ENCODE results near the gene KCND2.

Gene KCND2

DNA sequence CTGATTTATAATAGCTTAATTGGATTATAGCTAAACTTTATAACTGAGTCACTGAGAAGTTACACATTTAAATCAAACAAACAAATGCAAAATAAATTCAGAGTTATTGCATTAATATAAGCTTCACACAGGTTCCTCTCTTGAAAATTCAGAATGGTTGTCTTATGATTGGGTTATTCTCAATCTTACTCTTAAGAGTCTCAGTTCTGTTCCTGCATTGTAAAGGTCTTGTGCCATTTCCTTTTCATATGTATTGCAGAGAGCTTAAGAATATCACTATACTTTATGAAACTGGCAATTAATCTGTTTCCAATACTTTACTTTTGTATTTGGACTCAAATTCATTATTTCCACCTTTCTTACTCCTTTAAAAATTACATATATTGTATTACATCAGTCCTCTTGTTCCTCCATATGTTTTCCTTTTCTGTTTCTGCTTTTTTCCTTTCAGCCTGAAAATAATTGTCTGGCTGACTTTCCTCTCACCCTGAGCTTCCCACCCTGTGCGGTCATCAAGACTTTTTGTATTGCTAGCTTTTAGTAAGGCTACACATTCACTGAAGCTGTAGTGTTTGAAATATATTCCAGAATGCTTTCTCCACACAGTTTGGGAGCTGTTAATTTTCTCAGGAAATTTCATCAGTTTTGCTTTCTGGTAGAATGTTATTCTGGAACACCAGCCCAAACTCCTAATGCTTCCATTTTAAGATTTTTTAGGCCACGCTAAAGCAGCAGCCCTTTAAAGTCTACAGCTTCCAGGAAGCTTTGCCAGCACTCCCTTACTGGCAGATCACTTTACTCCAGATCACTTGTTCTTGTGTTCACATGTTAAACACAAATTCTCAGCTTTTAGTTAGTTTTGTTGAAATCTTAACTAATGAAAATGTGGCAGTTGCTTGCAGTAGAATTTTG is 139.4 kb downstream of the KCND2 start:
- DNase-seq (ENCODE audit: low spot score): no peak

DNA sequence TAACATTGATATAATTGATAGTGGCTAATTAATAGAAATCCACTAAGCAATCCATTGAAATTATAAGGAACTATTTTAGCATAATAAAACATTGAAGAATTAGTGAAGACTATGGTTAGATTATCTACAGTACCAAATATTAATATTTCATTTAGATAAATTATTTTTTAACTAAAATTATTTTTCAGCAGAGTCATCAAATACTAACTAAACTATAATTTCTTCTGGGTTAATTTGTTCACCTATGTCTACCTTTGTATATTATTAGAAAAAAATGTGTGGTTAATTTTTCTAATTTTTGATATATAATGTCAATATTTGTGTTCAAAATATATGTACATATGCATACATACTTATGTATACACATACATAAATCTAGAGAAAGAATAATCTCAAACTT is 140.2 kb downstream of the KCND2 start:
- no peak for DNase-seq (ENCODE audit: low spot score)

DNA sequence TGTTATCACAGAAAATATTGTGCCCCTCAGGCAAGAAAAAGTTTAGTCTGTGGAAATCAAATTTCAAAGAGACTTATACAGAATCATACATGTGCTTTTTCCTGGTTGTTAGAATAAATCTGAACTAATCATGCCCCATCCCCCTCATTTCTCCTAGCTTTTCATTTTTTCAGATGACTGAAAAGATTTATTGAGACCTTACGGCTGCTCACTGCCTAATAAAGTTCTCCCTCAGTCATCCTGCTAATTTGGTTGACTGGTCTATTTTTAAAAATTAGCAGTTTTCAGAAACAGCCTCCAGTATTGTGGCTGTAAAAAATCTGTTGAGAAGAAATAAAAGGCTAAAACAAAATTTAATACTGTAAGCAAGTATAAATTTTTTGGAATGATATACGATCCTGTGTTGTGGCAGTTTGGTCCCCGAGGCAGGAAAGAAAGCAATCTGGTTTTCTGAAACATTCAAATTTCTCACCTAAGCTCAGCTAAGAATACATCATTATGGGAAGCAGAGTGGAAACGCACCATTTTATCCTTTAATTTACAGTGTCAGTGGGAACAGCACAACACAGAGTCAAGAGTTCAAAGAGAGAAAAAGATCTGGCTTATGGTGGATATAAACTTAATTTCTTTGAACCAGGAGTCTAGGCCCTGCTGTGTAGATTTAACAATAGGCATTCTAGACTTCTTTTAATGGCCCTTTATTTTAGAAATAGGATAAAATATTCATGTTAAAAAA is 144.4 kb downstream of the KCND2 start:
- no peak for DNase-seq (ENCODE audit: low spot score)

DNA sequence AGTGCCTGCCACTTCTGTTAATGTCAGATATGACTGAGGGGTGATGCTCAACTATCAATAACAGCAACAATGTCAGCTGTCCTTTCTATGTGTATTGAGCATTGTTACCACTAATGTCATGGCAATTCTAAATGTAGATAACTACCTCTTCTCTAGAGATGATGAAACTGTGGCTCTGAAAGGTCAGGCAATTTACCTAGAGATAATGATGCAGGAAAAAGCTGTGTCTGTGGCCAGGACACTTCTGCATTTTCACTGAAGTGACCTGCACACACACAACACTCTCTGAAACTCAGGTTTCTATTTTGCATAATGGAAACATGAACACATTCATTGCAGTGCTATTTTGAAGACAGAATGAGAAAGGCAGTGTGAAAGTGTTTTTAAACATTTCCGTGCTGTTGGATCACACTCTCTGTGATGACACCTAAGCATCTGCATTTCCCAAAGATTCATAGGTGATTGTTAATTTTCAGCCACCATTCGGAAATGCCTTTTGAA is 148.2 kb downstream of the KCND2 start:
- DNase-seq (ENCODE audit: low spot score): no peak

DNA sequence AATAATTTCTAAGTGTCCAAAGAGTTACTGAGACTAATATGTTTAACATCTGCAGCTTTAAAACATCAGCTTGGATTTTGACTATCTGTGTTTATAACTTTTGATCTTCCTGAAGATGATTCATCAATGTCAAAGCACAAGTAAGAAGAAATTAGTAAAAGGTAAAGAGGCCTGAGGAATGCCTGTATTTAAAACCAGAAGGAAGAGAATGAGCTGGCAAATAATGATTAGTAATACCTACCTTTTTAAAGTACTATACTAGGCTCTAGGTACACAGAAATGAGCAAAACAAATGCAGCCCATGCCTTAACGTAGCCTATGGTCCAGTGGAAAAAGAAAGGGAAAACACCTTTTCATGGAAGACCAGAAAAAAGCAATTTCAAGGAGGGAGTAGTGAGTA is 158.0 kb downstream of the KCND2 start:
- no peak for DNase-seq (ENCODE audit: low spot score)

DNA sequence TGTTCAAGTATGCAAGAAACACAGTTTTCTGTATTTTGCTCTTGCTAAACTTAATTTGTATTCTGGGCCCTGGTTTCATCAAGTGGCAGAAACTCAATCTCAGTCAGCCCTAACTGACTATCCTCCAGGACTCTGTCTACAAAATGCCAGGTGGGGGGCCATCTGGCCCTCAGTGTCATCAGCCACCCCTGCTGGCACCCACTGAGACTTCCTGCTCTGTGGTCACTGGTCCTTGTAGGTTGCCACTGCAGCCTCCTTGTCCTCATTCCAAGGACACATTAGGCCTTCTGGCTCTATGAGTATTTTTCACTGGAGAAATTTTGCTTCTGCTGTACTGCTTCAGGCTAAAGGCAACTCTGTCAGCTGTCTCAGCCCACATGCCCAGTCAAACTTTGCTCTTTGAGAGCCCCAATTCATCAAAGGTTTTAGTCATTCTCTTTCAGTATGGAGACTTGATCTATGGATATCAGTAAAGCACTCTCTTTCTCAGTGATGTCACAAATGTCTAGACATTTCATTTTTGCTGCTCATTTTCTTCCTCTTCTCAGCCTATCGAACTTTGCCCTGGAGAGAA is 163.6 kb downstream of the KCND2 start:
- no peak for DNase-seq (ENCODE audit: low spot score)

DNA sequence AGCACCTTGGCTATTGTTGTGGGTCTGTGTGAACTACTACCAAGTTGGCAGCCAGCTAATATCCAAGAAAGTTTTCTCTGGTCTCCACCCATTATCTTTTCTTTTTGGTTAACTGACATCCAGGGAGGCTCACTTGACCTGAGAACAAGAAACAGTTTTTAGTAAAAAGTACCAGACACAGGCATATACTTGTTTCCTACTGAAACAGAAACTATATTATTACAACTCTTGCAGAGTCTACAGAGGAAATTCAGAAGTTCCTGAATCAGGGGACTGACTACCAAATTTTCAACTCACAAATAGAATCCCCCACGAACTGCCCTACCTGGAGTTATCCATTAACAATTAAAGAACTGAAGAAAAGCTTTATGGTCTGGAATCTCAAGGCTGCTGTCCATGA is 168.9 kb downstream of the KCND2 start:
- no peak for DNase-seq (ENCODE audit: low spot score)

DNA sequence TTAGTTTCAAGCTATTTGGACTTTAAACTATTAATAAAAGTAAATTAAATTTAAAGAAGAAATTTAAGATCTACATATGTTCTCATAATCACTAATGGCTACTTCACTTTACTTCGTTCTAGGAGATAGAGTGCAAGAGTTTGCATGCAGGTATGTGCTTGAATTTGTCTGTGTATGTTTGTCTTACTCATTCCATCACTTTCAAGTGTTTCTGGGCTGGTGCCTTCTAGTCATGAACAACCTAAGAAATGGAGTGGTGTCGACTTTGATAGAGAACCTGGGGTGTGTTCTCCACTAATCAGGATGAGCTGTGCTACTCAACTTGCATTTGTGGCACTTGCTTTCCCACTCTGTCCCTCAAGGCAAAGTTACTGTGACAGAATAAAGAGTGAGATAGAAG is 169.9 kb downstream of the KCND2 start:
- no peak for DNase-seq (ENCODE audit: low spot score)

DNA sequence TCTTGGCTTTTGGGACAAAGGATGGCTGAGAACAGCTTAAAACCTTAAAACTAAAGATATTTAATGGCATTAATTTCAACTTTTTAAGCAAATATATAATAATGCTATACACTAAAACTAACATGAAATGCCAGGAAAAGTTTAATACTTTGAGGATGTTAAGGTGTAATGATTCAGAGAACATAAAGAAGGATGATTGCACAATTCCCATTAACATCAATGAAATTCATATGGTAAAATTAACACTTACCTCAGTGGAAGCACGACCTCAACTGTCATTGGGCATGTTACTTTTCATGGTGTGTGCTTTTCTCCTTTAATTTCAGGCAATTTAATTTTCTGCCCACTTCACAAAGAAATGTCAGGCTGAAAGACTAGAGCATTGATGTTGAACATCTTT is 171.7 kb downstream of the KCND2 start:
- no peak for DNase-seq (ENCODE audit: low spot score)

DNA sequence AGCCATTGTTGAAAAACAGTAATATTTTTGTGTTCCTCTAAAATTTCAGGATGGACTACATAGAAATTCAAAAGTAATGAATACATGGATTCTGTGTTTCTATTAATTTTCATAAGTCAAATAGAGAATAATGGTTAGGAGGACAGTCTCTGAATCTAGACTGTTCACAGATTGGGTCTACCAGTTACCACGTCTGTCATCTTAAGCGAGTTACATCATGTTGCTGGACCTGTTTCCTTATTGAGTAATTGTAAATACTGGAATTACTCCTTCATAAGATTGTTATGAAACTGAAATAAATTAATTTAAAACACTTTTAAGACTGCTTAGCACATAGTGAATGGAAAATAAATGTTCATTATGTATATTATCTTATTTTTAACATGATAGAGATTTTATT is 172.3 kb downstream of the KCND2 start:
- no peak for DNase-seq (ENCODE audit: low spot score)

DNA sequence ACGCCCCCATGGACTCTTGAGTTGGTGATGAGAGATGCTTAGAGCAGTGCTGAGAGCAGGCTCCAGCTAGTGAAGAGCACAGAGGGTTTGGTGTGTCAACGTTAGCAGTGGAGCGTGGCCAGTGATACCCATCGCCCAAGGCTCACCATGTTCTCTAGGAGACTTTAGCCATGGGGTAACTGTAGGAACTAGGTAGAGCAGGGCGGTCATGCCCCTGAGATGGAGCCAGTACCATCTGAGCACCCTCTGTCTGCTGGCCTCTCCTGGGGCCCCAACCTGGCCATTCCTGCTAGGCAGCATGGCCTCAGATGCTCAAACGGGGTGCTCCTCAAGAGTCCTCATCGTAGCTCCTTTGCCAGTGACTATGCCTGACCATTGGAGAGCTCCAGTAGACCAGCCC is 179.7 kb downstream of the KCND2 start:
- no peak for DNase-seq (ENCODE audit: low spot score)

DNA sequence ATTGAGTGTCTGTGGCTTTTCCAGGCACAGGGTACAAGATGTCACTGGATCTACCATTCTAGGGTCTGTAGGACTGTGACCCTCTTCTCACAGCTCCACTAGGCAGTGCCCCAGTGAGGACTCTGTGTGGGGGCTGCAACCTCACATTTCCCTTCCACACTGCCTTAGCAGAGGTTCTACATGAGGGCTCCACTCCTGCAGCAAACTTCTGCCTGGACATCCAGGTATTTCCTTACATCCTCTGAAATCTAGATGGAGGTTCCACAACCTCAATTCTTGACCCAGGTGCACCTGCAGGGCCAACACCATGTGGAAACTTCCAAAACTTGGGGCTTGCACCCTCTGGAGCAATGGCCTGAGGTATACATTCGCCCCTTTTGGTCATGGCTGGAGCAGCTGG is 183.7 kb downstream of the KCND2 start:
- no peak for DNase-seq (ENCODE audit: low spot score)

DNA sequence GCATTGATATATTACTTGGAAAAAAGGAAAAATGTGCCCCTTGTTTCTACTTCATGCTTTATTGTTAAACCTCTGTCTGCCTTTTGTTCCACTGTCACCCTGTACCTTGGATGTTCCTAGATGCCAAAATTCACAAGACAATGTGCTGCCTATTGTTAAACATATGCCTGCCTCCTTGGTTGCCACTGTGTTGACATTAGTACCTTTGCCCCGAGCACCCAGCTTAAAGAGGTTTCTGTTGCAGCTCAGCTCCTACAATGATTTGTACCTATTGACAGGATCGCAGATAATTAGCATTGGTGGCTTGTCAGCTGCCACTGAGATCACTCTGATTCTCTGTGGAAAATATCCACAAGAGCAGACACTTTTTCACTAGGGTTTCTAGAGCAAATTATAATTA is 188.0 kb downstream of the KCND2 start:
- no peak for DNase-seq (ENCODE audit: low spot score)

DNA sequence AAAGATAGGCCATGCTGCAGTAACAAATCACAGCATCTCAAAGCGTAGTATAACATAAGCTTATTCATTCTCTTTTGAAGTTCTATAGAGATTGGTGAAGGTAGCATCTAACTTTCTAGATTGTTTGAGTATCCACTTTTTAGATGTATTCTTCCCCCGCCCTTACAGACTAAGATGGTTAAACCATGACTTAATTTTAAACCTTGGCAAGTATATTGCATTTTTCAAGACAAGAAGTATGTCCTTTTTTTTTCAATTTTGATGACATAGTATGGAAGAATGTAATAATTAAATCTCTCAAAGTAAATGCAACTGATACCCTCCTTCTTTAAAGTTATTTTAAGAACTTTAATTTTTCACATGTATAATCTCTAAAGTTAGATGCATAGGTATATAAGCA is 190.0 kb downstream of the KCND2 start:
- no peak for DNase-seq (ENCODE audit: low spot score)

DNA sequence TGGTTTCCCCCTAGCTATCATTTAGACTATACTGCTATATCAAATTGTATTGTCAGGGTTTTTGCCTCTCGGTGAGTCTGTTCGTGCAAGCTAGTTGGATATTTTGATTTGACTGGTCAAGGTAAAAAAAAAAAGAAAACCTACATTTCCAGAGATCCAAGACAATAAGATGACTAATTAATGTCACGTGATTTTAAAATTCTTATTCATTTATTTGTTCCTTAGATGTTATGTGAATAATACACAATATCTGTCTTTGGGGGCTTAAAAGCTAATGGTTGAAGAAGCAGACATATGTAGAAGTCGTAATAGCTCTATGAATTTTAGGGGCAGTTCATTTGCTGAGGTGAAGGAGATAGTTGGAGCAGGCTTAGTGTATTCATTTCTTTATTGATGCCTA is 191.1 kb downstream of the KCND2 start:
- DNase-seq (ENCODE audit: low spot score): no peak

DNA sequence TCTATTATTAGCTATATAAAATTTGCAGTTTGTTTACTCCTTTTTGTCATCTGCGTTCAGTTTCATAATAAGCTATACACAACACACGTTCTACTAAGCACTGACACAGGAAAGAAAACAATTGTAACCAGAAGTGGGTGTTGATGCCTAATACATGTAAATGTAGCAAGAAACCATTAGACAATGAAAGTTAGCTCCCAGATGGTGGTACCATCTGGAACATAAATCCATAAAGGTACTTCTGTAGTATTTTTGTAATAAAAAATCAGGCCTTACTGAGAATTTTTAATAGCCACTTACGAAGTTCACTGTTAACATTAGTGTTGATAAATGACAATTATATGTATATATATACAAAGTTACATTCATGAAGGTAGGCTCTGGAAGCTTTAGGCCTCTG is 194.7 kb downstream of the KCND2 start:
- no peak for DNase-seq (ENCODE audit: low spot score)

DNA sequence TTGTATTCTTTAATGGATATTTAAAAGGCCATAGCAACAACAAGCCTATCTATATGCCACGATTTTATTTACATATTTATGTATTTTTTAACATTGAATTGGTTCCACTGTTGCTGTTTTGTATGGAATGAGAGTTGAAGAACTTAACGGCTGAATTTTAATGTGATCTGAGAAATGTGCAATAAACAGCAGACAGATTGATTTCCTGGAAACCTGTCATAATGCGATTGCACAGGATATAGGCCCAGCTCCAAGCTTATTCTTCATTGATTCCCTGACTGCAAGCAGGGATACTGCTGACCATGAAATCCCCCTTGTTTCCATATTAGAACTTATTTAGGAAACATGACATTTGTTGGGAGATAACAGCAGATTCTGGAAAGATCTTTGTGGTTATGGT is 195.6 kb downstream of the KCND2 start:
- DNase-seq (ENCODE audit: low spot score): no peak

DNA sequence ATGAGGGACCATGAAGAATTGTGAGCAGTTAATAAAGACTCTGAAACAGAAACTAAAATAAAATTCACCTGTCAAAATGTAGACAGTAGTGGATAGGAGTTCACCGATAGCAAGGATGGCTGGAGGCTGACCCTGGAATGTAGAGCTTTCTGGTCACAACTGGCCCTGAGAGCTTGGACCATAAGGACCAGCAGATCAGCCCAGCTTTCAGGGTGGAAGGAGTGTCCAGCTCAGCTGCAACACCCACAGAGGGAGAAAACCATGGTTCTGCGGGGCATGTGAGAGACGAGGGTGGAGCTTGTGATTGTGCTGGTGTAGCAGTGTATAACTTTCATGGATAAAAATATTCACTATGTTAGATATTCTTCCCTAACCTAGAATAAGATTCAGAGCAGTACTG is 199.9 kb downstream of the KCND2 start:
- no peak for DNase-seq (ENCODE audit: low spot score)

DNA sequence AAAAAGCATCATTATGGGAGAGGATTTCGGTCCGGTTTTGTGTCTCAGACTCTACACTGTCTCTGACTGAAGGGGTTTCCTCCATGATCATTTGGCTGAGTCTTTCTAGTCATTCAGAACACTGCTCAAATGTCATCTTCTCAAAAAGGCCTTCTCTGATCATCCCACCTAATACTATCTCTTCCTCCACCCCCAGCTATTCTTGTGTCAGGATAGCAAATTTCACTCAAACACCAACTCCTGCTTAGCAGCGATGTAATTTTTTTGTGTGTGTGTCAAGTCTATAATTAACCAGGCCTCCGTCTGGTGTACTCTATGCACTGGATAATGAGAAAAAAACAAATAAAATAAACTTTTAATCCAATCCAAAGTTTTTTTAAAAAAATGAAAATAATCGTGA is 200.4 kb downstream of the KCND2 start:
- no peak for DNase-seq (ENCODE audit: low spot score)

DNA sequence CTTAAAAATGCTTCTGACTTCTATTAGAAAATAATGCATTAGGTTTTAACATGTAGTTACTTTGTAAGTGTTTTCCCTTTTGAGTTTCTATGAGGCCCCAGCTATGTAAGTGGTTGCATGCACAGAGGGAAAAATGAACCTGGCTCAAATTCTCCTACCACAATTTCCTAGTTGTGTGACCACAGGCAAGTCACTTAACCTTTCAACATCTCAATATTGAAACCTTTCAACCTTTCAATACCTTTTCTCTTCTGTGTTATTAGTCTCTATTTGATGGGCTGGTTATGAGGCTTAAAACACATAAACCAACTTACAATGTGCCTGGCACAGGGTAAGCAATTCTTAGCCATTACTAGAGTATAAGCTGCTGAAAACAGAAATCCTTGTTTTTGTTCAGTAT is 203.0 kb downstream of the KCND2 start:
- DNase-seq (ENCODE audit: low spot score): no peak

DNA sequence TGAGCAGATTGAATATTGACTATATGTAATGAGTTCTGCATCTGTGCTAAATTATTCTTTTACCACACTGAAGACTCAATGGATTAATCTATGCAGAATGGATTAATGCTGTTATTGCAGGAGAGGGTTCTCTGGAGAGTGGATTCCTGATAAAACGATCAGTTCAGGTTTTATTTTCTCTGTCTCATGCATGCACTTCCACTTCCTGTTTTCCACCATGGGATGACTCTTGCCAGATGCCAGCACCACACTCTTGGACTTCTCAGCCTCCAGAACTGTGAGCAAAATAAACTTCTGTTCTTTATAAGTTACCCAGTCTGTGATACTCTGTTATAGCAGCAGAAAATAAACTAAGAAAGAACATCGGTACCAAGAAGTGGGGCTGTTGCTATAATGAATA is 207.5 kb downstream of the KCND2 start:
- DNase-seq (ENCODE audit: low spot score): no peak

DNA sequence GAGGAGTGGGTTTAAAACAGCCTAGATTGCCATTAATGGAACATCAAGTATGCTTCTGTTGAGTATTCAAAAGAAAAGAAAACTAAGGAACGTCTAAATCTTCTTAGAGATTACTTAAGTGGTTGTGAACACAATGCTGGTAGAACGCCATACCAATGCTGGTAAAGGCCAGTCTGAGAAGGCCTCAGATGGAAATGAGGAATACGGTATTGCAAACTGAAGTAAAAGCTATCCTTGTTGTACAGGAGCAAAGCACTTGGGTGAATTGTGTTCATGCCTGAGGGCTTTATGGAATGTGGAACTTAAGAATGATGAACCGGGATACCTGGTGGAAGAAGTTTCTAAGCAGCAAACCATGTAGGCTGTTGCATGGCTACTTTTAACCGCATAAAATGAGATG is 208.0 kb downstream of the KCND2 start:
- no peak for DNase-seq (ENCODE audit: low spot score)

DNA sequence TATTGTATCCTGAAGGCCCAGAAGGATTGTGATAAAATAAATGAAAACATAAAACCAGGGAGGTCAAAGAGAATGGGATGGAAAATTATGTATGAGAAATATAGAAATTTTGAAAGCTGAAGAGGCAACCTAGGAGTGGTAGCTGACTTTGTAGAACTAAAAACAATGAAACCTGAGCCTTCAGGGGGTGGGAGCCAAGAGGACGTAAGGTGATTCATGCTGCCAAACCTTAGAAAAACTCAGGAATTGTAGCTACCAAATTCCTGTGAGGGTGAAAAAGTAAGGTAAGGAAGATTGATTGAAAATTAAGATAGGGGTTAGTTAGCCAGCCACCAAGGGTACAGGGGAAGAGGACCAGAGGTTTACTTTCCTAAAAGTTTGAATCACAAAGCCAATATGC is 213.2 kb downstream of the KCND2 start:
- DNase-seq (ENCODE audit: low spot score): no peak

Data from hematopoietic multipotent progenitor cell treated with erythropoietin and hydrocortisone succinate and interleukin-3 and kit ligand, for 15 days (in vitro differentiated cells).